Endothelial cell of umbilical vein (primary cell): ENCODE measurements around the gene ITPR2.

ENCODE experiments used
- CTCF ChIP-seq, 2 donors: IDR thresholded peaks; 1 replicate in 1 of 2; 2 replicates in 1 of 2; pipeline ENCODE4 v1.5.1; 2011; ENCODE audit warnings: low read length in 2 of 2, mild to moderate bottlenecking in 2 of 2, moderate library complexity in 2 of 2, control low read depth in 1 of 2, inconsistent platforms in 1 of 2, low read depth in 1 of 2; ENCODE audit not compliant: insufficient read depth in 1 of 2; ENCODE audit errors: extremely low read depth in 1 of 2
- EZH2 ChIP-seq: IDR thresholded peaks from 2 replicates; pipeline ENCODE4 v1.6.1; 2012; ENCODE audit warnings: borderline replicate concordance, low read depth, mild to moderate bottlenecking, moderate library complexity, low read length, inconsistent platforms; ENCODE audit not compliant: severe bottlenecking
- FOS ChIP-seq: IDR thresholded peaks from 2 replicates; pipeline ENCODE4 v1.6.1; 2011; ENCODE audit warnings: mild to moderate bottlenecking, low read length, moderate library complexity, borderline replicate concordance; ENCODE audit not compliant: insufficient read depth
- GATA2 ChIP-seq: IDR thresholded peaks from 2 replicates; pipeline ENCODE4 v1.7.0; 2011; ENCODE audit warnings: low read depth, mild to moderate bottlenecking, moderate library complexity, mixed read lengths, low read length; ENCODE audit not compliant: insufficient read length, insufficient read depth
- MAX ChIP-seq: IDR thresholded peaks from 2 replicates; pipeline ENCODE4 v1.6.1; 2011; ENCODE audit not compliant: insufficient read depth, insufficient read length
- MYC ChIP-seq: IDR thresholded peaks from one replicate; pipeline ENCODE4 v1.6.1; 2011; ENCODE audit warnings: mild to moderate bottlenecking, low read depth, low read length
- POLR2A ChIP-seq: IDR thresholded peaks from 2 replicates; pipeline ENCODE4 v1.6.1; 2012; ENCODE audit warnings: low read depth, mild to moderate bottlenecking, control low read depth, low read length
- POLR2AphosphoS5 ChIP-seq: IDR thresholded peaks from 2 replicates; pipeline ENCODE4 v1.6.1; 2012; ENCODE audit warnings: low read depth, mild to moderate bottlenecking, control low read depth, low read length, moderate library complexity; ENCODE audit not compliant: insufficient read depth

- TF ChIP-seq CTCF (IDR thresholded peaks at IDR 0.05; ENCODE audit: extremely low read depth in 1 of 2, insufficient read depth in 1 of 2, low read depth in 1 of 2, low read length in 2 of 2) = no peak
- no peak for TF ChIP-seq POLR2A
- TF ChIP-seq MAX = no peak
- no peak for TF ChIP-seq POLR2AphosphoS5
- no peak for TF ChIP-seq FOS
- no peak for TF ChIP-seq EZH2
- no peak for TF ChIP-seq MYC
- TF ChIP-seq GATA2 = no peak
Measured at GRCh38 chr12:26428420-26428819, 404.6 kb downstream of the ITPR2 start.
